ENCODE measurements around the gene PTX4.

PTX4 gene

DNA sequence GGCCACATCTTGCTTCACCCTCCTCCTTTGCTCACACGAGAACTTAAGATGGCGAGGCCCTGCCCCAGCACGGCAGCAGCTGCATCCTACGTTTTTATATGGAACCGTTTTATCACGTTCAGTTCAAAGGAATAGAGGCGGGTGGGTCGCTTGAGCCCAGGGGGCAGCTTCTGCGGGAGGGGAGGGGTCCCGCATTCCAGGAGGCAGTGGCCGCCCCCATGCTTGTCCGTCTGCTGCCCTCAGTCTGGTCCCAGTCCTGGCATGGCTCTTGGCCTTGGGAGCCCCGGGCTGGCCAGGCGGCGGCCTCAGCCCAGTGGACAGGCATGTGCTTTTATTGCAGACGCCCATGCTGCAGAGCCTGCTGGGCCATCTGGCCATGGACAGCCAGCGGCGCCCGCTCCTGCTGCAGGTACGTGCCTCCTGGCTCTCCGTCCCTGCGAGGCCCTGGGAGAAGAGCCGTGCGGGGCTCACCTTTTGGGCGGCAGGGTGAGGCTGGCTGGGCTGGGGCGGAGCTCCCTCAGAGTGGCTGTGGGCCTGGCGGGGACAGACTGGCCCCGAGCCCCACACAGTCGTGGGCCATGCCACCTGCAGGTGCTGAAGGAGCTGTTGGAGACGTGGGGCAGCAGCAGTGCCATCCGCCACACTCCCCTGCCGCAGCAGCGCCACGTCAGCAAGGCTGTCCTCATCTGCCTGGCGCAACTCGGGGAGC lies 11.2 kb upstream of the PTX4 start:
- DNase-seq, result no peak

DNA sequence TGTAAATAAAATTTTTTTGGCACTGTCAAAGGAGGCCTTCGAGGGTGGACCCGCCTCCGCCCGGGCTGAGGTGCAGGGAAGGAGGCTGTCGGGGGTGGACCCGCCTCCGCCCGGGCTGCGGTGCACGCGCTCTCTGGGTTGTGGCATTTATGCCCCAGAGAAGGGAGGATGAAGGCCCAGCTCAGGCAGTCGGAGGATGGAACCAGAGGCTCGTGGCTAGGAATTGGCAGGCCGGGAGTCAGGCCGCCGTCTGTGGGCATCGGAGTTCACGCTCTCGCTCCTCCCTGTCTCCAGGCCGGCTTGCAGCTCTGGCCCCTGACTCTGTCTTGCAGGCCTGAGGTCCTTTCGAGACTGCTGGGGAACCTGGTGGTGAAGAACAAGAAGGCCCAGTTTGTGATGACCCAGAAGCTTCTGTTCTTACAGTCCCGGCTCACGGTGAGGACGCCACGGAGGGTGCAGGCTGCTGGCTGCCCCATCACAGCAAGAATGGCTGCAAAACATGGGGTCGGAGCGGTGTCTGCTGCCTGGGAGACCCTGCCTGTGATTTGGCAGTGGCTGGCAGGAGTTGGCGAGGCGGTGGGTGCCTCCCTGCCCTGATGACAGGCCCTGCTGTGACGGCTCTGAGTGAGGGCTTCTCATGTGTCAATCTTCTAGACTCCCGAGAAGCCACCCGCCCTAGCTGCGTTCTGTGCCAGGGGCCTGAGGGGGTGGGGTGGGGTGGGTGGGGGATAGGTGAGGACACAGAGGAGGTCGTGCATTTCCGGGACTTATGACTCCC lies 10.3 kb upstream of the PTX4 start:
- DNase-seq, result no peak

DNA sequence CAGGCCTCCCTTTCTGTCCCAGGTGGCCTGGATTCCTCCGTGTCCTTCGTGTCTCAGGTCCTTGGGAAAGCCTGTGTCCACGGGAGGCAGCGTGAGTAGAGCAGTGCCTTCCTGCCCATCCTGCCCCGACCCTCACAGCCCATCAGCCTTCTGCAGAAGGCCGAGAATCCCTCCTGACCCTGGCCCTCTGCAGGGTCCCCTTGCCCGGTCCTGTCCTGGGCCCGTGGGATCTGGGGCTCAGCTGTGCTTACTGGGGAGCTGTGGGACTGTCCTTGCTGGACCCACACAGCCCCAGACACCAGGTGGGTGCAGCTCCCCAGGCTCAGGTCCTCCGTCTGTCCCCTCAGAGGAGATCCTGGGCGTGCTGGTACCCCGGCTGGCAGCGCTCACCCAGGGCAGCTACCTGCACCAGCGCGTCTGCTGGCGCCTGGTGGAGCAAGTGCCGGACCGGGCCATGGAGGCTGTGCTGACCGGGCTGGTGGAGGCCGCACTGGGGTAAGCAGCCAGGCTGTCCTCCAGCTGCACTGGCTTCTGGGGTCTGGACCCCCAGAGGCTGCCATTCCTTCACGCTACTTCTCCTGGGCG lies 8.4 kb upstream of the PTX4 start:
- DNase-seq, result no peak

DNA sequence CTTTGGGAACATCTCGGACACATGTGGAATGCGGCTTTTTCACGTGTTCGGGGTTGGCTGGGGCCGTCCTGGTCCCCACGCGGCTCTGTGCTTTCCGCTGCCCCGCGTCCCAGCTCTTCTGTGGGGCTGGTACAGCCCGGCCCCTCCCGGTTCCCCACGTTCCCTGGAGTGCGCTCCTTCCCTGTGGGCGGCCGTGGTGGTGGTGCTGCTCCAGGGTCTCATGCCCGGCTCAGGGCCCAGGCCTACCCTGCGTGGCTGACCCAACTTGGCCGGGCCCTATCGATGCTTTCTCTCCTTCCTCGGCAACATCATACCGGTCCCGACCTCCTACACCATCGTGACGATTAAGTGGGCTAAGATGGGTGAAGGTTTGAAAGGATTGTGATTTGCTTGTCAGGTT lies 7.7 kb upstream of the PTX4 start:
- DNase-seq, result no peak

GRCh38 chr16:1495889-1496262 lies 7.1 kb upstream of the PTX4 start:
- no peak for DNase-seq

- DNase-seq, result no peak
Observed at GRCh38 chr16:1495211-1495888, 6.6 kb upstream of the PTX4 start.

- DNase-seq, result no peak
Observed at GRCh38 chr16:1494711-1495110, 6.0 kb upstream of the PTX4 start.

DNA sequence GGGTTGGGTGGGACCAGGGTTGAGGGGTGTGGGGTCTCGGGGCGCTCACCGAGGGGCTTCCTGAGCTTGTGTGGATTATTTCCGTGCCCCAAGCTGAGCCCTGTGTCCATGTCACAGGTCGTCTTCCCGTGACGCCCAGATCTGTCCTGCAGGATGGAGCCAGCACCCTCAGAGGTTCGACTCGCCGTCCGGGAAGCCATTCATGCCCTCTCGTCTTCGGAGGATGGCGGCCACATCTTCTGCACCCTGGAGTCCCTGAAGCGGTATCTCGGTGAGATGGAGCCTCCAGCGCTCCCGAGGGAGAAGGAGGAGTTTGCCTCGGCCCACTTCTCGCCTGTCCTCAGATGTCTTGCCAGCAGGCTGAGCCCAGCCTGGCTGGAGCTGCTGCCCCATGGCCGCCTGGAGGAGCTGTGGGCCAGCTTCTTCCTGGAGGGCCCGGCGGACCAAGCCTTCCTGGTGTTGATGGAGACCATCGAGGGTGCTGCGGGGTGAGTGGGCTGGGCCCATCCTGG lies 5.4 kb upstream of the PTX4 start:
- no peak for DNase-seq

GRCh38 chr16:1493746-1494094 lies 5.0 kb upstream of the PTX4 start:
- no peak for DNase-seq

GRCh38 chr16:1492923-1493745 lies 4.4 kb upstream of the PTX4 start, which contains the start of gene TELO2:
Gene TELO2, plus strand, starts transcription at chr16:1493360. Its CDS starts 922 bp downstream, at chr16:1494282.
- DNase-seq, result peak; percentile 82

DNA sequence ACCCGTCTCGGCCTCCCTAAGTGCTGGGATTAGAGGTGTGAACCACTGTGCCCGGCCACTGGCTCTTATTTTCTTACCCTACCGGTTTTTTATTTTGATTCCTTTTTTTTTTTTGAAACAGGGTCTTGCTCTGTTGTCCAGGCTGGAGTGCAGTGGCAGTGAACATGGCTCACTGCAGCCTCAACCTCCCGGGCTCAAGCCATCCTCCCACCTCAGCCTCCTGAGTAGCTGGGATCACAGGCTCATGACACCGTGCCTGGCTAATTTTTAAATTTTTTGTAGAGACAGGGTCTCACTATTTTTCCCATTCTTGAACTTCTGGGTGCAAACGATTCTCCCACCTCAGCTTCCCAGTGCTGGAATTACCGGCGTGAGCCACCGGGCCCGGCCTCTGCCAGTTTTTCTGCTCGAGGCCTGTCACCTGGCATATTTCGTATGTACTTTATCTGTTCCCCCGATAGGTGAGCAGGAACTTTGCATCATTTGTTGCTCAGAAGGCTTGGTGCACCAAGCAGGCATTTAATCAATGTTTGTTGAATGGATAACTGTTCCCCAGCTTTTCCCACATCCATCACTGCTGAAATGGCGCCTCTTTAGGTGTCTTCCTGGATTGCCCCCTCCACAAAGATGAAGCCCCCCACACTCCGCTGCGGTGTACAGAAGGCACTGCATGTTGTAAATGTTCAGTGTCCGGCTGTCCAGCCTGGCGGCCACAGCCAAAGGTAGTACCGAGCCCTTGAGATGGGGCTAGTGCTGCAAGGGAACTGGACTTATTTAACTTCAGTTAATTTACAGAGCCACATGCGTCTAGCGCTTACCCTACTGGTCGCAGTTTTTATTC lies 3.6 kb upstream of the PTX4 start:
- DNase-seq, result no peak

DNA sequence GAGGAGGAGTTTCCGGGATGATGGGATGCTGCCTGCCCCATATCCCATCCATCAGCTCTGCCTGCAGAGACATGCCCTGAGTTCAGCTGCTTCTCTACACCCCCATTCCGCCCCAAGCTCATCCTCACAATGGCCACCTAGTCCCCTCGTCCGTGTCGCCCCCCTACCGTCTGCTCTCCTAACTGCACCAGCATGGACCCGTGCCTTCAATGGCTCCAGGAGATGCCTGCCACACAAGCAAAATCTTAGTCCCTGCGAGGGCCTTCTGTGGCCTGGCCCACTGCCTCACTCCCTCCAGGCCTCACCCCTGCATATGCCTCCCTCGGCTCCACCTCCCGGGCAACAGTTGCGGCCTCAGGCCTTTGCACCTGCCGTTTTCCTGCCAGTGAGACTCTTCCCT lies 2.6 kb upstream of the PTX4 start:
- no peak for DNase-seq

- DNase-seq, result no peak
Observed at GRCh38 chr16:1489077-1489476, 333 bp upstream of the PTX4 start.

DNA sequence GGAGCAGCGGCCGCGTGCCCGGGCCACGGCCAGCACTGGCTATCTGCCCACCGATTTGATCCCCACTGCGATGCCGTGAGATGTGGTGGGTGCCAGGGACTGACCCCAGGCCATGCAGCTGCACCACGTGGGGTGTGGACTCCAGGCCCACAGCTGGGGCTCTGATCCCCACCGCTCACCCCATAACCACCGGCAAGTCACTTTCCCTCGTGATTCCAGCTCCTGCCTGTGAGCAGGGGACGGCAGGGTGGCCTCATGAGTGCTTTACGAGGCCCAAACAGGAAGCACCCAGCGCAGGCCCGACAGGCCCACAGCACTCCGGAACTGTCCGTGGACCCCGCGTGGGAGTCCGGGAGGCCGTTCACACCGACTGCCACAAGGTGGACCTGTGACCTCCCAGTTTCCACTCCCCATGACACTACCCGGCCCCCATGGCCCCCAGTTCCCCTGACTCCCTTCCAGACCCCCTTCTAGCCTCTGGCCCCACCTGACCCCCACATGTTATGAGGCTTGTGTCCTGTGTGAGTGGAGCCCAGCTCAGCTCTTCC lies 616 bp downstream of the PTX4 start:
- no peak for DNase-seq

- DNase-seq, result no peak
Observed at GRCh38 chr16:1487395-1488053, 1.2 kb downstream of the PTX4 start.

- DNase-seq, result no peak
Observed at GRCh38 chr16:1486551-1487390, 2.0 kb downstream of the PTX4 start.

DNA sequence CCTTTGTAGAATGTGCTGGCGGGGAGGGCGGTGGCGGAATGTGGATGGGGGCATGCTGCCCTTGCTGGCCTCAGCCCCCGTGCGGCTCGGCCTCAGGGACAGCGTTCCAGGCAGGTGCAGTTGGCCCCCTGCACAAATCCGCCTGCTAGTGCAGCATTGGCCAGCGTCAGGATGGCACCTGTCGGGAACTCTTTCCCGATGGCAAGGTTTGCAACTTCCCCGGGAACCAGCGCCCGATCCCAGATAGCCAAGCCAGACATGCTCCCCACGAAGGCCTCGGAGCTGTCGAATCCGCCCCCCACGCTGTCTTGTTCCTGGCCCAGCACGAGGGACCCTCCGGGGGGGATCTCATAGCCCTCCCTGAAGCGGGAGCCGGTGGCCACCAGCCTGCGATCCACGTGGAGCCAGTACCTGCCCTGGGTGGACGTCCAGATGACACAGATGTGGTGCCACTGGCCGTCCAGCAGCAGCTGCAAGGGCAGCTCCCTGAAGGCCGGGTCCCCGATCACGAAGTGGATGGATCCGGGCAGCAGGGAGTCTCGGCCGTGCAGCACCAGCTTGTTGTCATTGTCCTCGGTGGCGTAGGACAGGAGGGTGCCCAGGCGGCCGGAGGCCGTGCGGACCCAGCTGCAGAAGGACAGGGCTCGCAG lies 2.8 kb downstream of the PTX4 start:
- DNase-seq, result no peak

DNA sequence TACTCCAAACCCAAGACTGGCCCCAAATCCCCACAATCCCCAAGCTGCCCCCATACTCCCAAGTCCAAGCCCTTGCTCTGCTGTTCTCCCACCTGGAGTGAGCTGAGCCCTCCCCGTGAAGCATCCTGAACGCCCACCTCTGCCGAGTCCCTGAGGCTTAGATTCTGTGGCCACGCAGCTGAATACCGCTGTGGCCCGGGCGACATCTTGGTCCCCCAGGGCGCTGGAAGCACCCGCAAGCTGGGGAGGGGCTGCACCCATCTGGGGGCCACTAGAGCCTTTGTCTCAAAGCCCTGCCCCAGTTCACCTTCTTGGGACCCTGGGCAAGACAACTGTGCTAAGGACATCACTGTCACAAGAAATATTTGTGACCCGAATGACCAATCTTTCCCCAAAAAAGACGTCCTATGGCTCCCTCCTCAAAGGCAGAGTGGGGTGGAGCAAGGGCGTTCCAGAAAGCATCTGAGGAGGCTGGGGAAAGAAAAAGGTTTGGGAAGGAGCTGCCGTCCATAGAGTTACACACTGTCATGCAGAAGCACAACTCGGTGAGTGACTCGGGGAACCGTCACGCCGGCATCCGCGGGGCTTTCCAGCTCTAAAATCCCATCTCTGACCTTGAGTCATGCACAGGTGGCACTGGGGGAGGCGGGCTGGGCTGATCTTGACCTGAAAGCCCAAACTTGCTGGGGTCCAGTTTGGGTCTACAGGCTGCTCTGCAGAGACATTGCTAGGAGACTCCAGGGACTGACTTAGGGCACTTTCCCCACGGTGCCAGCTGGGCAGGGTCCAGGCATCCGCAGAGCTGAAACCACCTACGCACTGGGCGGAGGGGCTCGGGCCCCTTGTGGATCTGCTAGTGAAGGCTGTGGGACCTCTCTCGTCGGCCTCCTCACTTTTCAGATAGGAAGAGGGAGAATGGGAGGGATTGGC lies 6.6 kb downstream of the PTX4 start:
- no peak for DNase-seq

All from stimulated activated CD4-positive, alpha-beta T cell treated with anti-CD3 and anti-CD28 coated beads, Interleukin-1b, Interleukin-23, amount 100 ng/mL, for 48 hours (primary cell).